GM18499 (cell line): Measurements from ENCODE around the gene MLN.

Source experiments
- ATAC-seq: cut with Tn5 transposase; IDR thresholded peaks from one replicate; pipeline ENCODE4 v1.9.1; 2021; ENCODE audit warnings: moderate number of reproducible peaks; ENCODE audit not compliant: insufficient read depth, unreplicated experiment

The MLN gene

GRCh38 chr6:33791620-33792019 lies 12.2 kb downstream of the MLN start:
- no peak for ATAC-seq

GRCh38 chr6:33790910-33791309 lies 12.9 kb downstream of the MLN start:
- no peak for ATAC-seq

DNA sequence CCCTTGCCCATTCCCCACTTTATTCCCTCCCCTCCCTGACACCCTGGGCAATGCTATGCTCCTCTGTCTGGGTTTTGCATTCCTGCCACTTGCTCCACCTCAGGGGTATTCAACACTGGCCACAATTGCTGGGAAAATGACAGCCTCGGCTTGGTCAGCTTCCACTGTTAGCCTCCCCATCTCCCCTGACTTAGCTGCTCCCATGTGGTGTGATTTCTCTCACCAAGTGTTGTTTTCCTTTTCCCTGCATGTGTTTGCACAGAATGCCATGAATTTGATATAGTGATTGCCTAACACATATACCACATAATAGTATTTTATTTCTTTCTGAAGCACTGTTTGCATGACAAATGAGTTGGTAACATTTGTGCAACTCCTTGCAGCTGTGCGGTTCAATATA lies 13.4 kb downstream of the MLN start:
- ATAC-seq: no peak

- ATAC-seq: no peak
Observed at GRCh38 chr6:33789550-33789895, 14.3 kb downstream of the MLN start.

GRCh38 chr6:33788694-33789549 lies 14.9 kb downstream of the MLN start, which contains the start of gene LEMD2:
Gene LEMD2 (minus strand): TSS chr6:33789130. CDS start chr6:33789116, 14 bp downstream.
- no peak for ATAC-seq

- ATAC-seq: no peak
Observed at GRCh38 chr6:33787954-33788693, 15.7 kb downstream of the MLN start.

- ATAC-seq: no peak
Observed at GRCh38 chr6:33787346-33787953, 16.4 kb downstream of the MLN start.

GRCh38 chr6:33786736-33787135 lies 17.1 kb downstream of the MLN start:
- ATAC-seq: no peak

DNA sequence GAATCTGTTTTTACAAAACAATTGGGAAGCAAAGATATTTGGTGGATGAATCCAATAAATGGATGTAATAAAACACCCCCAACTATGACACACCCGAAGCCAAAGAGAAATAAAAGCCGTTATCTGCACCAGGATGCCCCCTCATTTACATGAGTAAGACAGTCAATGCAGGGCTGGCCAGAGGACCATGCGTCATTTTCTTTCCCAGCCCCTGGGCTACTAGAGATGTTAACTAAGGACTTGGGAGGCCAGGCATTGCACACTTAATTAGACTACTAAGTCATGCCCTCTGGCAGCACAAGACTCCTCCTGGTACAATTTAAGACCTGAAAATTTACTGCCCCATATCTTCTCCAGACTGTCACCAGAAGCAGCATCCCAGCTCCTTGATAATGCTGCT lies 18.0 kb downstream of the MLN start:
- ATAC-seq: no peak

DNA sequence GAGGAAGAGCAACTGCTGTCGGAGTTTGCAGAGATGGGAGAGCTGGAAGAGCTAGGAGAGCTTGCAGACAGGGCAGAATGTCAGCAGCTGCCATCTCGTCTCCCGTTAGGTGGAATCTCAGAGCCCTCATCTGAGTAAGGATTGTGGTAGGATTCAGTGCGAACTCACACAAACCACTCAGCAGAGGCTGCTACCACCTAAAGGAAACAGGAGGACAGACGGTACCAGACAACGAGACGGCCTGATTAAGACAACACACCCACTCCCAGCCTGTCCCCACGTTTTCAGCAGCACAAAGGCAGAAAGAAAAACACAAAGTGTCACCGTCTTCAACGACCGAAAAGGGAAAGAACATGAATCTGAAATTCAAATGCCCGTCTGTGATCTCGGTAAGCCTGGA lies 19.0 kb downstream of the MLN start:
- ATAC-seq: no peak

GRCh38 chr6:33783781-33784520 lies 19.9 kb downstream of the MLN start:
- ATAC-seq: no peak

- ATAC-seq: no peak
Observed at GRCh38 chr6:33782561-33782960, 21.2 kb downstream of the MLN start.

GRCh38 chr6:33781131-33781975 lies 22.4 kb downstream of the MLN start:
- ATAC-seq: no peak

DNA sequence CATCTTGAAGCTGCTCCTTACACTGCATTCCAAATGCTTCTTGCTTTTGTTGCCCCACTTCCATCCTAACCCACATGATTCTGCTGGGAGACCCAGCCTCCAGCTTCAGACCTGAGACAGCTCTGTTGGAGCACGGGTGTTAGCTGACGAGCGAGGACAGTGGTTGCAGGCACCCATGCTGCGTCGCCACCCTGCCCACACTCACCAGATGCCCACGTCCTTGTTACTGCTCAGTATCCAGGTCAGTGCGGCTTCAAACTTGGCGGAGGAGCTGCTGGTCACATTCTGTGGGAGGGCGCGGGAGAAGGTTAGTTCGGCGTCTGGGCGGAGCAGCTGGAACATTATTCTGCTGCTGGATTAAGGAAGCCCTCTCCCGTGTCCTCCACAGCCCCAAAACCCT lies 23.9 kb downstream of the MLN start:
- no peak for ATAC-seq

GRCh38 chr6:33779290-33779689 lies 24.5 kb downstream of the MLN start:
- no peak for ATAC-seq

- ATAC-seq: no peak
Observed at GRCh38 chr6:33778444-33779121, 25.2 kb downstream of the MLN start.

- no peak for ATAC-seq
Observed at GRCh38 chr6:33777398-33778388, 26.1 kb downstream of the MLN start.

DNA sequence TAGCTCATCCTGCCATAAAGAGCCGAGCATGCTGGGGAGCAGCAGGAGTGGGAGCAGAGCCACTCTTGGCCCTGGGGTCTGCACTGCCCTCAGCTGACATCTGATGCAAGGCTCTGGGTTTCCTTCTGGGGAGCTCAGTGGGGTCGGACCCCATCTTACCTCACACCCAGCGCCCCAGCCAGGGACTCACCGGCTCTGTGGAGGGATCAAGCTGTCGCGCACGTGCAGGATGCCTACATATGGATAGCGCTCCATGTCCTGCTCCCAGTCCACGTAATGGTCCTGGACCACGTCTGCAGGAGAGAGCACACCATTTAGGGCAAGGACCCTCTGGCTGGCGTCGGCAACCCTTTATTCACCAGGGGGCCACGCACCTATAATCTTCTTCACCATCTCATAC lies 27.0 kb downstream of the MLN start:
- no peak for ATAC-seq
